ENCODE data around the gene AKR1B1. TPM values are rescaled to one million over a fixed set of nuclear protein-coding genes. Genes with fewer than 3 reads are reported as not detected.

The AKR1B1 gene
- total RNA-seq, 1 experiment from 2014 or later = 104 TPM

DNA sequence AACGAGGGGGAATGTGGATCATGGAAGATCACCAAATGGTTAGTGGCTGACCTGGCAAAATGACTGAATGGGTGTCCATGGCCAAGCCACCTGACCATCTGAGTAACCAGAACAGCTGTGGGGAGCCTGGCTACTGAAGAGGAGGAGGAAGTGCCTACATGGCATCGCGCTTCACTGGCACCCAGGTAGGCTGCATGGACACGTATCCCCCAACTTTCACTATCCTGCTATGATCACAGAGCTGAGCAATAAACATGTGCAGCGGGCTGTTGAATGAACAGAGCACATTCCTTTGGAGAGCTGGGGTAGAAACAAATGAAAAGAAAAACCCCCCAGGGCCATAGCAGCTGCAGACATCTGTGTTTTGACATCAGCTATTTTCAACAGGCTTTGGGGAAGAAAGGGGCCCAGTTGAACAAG, 6.5 kb downstream of the AKR1B1 start:
- POLR2A ChIA-PET (ENCODE audit: low non-redundant PET) = no interaction called here
- Histone ChIP-seq H3K4me1 (ENCODE audit: insufficient read depth, low read length, poor library complexity, severe bottlenecking) (no peaks in the 10 kb centered on the region), H3K4me3 (ENCODE audit: low read depth, low read length, poor library complexity, severe bottlenecking) (no peak overlapping the region), H3K27me3 (replicated peaks; ENCODE audit: insufficient read depth, low read depth, low read length, poor library complexity) (no peaks in the 10 kb centered on the region), H3K27ac (ENCODE audit: low read depth, low read length, poor library complexity, severe bottlenecking) (no peak overlapping the region), H3K9me3 (ENCODE audit: low read depth, low read length, poor library complexity, severe bottlenecking) (no peaks in the 10 kb centered on the region), H3K36me3 (ENCODE audit: insufficient read depth, low read length, poor library complexity, severe bottlenecking) (peaks cover 10% of the 10 kb centered on the region)
- TF ChIP-seq, protein P1, sequence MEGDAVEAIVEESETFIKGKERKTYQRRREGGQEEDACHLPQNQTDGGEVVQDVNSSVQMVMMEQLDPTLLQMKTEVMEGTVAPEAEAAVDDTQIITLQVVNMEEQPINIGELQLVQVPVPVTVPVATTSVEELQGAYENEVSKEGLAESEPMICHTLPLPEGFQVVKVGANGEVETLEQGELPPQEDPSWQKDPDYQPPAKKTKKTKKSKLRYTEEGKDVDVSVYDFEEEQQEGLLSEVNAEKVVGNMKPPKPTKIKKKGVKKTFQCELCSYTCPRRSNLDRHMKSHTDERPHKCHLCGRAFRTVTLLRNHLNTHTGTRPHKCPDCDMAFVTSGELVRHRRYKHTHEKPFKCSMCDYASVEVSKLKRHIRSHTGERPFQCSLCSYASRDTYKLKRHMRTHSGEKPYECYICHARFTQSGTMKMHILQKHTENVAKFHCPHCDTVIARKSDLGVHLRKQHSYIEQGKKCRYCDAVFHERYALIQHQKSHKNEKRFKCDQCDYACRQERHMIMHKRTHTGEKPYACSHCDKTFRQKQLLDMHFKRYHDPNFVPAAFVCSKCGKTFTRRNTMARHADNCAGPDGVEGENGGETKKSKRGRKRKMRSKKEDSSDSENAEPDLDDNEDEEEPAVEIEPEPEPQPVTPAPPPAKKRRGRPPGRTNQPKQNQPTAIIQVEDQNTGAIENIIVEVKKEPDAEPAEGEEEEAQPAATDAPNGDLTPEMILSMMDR (conservative IDR thresholded peaks at IDR 0.05; ENCODE audit: low read depth, low read length) = no peak
- no peak for TF ChIP-seq EZH2 (IDR thresholded peaks at IDR 0.05; ENCODE audit: borderline replicate concordance, low read depth, low read length, poor library complexity, severe bottlenecking)
- CTCF ChIA-PET = interaction anchor here (0.6 kb wide), 1 partner anchor 95 kb away, joined by 3 read pairs; no protein-coding TSS in a partner anchor
- BruUV-seq (replicated peaks) = no TSS peak
- intact Hi-C loops (cut with micrococcal nuclease; ENCODE audit: unreplicated experiment) = no loop called here
- DNase-seq (ENCODE audit: low spot score) = no peak

DNA sequence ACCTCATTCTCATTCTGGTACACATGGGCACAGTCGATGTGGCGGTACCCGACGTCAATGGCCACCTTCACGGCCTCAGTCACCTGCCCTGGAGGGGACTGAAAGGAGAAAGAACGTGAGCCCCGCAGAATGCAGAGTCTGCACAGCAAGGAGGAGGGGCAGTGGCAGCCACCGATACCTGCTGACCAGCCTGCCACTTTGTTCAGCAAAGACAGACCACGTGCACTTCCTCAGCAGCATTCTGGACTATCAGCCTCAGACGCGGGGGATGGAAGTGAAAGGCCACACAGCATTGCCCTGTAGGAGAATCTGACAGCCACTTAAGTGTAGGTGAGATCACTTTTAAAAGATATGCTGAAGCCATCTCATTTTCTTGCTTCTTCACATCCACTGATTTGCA, 7.2 kb downstream of the AKR1B1 start:
- CTCF ChIA-PET = no interaction called here
- POLR2A ChIA-PET (ENCODE audit: low non-redundant PET) = no interaction called here

DNA sequence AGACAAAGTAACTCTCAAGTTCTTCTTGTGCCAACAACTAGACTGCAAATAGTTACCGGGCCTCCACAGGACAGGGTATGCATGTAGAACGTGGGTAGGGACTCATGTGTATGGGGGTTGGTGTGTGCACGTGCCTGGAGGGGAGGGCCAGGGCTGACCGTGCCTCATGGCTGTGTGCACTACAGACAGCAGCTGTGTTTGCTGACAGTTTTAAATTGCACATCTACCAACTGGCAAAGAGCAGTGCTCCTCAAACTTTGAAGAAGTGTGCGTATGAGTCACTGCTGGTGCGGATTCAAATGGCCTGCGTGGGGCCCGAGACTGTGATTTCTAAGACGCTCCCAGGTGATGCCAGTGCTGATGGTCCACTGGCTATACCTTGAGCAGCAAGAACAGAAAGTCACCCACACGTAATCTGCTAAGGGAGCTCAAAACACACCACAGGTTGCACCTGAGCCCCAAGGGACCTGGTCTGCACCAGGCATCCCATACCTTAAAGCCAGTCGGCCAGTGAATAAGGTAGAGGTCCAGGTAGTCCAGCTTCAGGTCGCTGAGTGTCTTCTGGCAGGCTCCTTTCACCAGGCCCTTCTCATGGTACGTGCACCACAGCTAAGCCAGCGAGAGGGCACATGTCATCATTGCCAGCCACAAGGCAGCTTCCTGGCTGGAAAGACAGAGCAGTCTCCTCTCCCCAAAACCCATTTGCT, 8.5 kb downstream of the AKR1B1 start:
- no peak overlapping the region for H3K4me3 ChIP-seq (ENCODE audit: low read depth, low read length, poor library complexity, severe bottlenecking)
- no peaks in the 10 kb centered on the region for H3K4me1 ChIP-seq (ENCODE audit: insufficient read depth, low read length, poor library complexity, severe bottlenecking)
- no TSS peak for BruUV-seq (replicated peaks)
- DNase-seq (ENCODE audit: low spot score) = no peak
- H3K27ac ChIP-seq (ENCODE audit: low read depth, low read length, poor library complexity, severe bottlenecking) = no peak overlapping the region
- ChIA-PET CTCF (no interaction called here), POLR2A (ENCODE audit: low non-redundant PET) (no interaction called here)
- no peaks in the 10 kb centered on the region for H3K9me3 ChIP-seq (ENCODE audit: low read depth, low read length, poor library complexity, severe bottlenecking)
- H3K27me3 ChIP-seq (replicated peaks; ENCODE audit: insufficient read depth, low read depth, low read length, poor library complexity) = no peaks in the 10 kb centered on the region
- H3K36me3 ChIP-seq (ENCODE audit: insufficient read depth, low read length, poor library complexity, severe bottlenecking) = peaks cover 14% of the 10 kb centered on the region
- no peak for TF ChIP-seq EZH2 (IDR thresholded peaks at IDR 0.05; ENCODE audit: borderline replicate concordance, low read depth, low read length, poor library complexity, severe bottlenecking)
- TF ChIP-seq, protein P1 (conservative IDR thresholded peaks at IDR 0.05; ENCODE audit: low read depth, low read length) = no peak
- intact Hi-C loops (cut with micrococcal nuclease; ENCODE audit: unreplicated experiment) = no loop called here

More for the DNA sequence above, 7.2 kb downstream of the AKR1B1 start:
- Histone ChIP-seq H3K27ac (ENCODE audit: low read depth, low read length, poor library complexity, severe bottlenecking) (no peak overlapping the region), H3K4me1 (ENCODE audit: insufficient read depth, low read length, poor library complexity, severe bottlenecking) (no peaks in the 10 kb centered on the region), H3K9me3 (ENCODE audit: low read depth, low read length, poor library complexity, severe bottlenecking) (no peaks in the 10 kb centered on the region), H3K36me3 (ENCODE audit: insufficient read depth, low read length, poor library complexity, severe bottlenecking) (peaks cover 12% of the 10 kb centered on the region), H3K4me3 (ENCODE audit: low read depth, low read length, poor library complexity, severe bottlenecking) (no peak overlapping the region), H3K27me3 (replicated peaks; ENCODE audit: insufficient read depth, low read depth, low read length, poor library complexity) (no peaks in the 10 kb centered on the region)
- TF ChIP-seq, protein P1 (conservative IDR thresholded peaks at IDR 0.05; ENCODE audit: low read depth, low read length) = no peak
- no peak for TF ChIP-seq EZH2 (IDR thresholded peaks at IDR 0.05; ENCODE audit: borderline replicate concordance, low read depth, low read length, poor library complexity, severe bottlenecking)
- no peak for DNase-seq (ENCODE audit: low spot score)
- intact Hi-C loops (cut with micrococcal nuclease; ENCODE audit: unreplicated experiment) = no loop called here
- no TSS peak for BruUV-seq (replicated peaks)
